GM18907 (cell line): ENCODE measurements around the gene UNC93A.
"Not testable (repeated sequence)": the region's sequence is repeated elsewhere in the genome, so short reads cannot be mapped to it uniquely, and the experiment has no call there.

ENCODE experiments used
- ATAC-seq: cut with Tn5 transposase; IDR thresholded peaks from one replicate; pipeline ENCODE4 v1.9.1; 2021; ENCODE audit warnings: mild to moderate bottlenecking, moderate library complexity; ENCODE audit not compliant: unreplicated experiment

Gene UNC93A

GRCh38 chr6:167290786-167291622 lies at the start of gene UNC93A:
Gene UNC93A (plus strand): TSS chr6:167291315. CDS start chr6:167291490, 175 bp downstream.
- no peak for ATAC-seq

- not testable (repeated sequence) for ATAC-seq
Observed at GRCh38 chr6:167241321-167242134, 49.6 kb upstream of the UNC93A start.

- not testable (repeated sequence) for ATAC-seq
Observed at GRCh38 chr6:167242135-167242506, 49.0 kb upstream of the UNC93A start.

GRCh38 chr6:167242511-167243051 lies 48.5 kb upstream of the UNC93A start:
- not testable (repeated sequence) for ATAC-seq

GRCh38 chr6:167244064-167244960 lies 46.8 kb upstream of the UNC93A start:
- no peak for ATAC-seq

- no peak for ATAC-seq
Observed at GRCh38 chr6:167244991-167245390, 46.1 kb upstream of the UNC93A start.

- no peak for ATAC-seq
Observed at GRCh38 chr6:167245591-167245990, 45.5 kb upstream of the UNC93A start.

GRCh38 chr6:167247814-167248595 lies 43.1 kb upstream of the UNC93A start:
- no peak for ATAC-seq

GRCh38 chr6:167248878-167249455 lies 42.1 kb upstream of the UNC93A start:
- not testable (repeated sequence) for ATAC-seq

- no peak for ATAC-seq
Observed at GRCh38 chr6:167252271-167252670, 38.8 kb upstream of the UNC93A start.

- ATAC-seq = no peak
Observed at GRCh38 chr6:167255918-167256553, 35.1 kb upstream of the UNC93A start.

GRCh38 chr6:167258646-167259045 lies 32.5 kb upstream of the UNC93A start:
- no peak for ATAC-seq

GRCh38 chr6:167266057-167266829 lies 24.9 kb upstream of the UNC93A start:
- ATAC-seq = not testable (repeated sequence)

GRCh38 chr6:167266830-167267555 lies 24.1 kb upstream of the UNC93A start:
- no peak for ATAC-seq

- ATAC-seq = not testable (repeated sequence)
Observed at GRCh38 chr6:167267556-167267898, 23.6 kb upstream of the UNC93A start.

GRCh38 chr6:167267921-167268401 lies 23.2 kb upstream of the UNC93A start:
- ATAC-seq = no peak

- ATAC-seq = no peak
Observed at GRCh38 chr6:167268683-167269280, 22.3 kb upstream of the UNC93A start.
